K562 (cell line): ENCODE results near the gene TRDMT1. TPM values are rescaled to one million over a fixed set of nuclear protein-coding genes. Genes with fewer than 3 reads are reported as not detected.
A peak's percentile ranks its signal among the peaks of the same experiment; 100 is the strongest.

Source experiments
- ASH1L ChIP-seq: fragments of 450-650 bp; IDR thresholded peaks from 2 replicates; pipeline ENCODE4 v1.6.1; 2018; ENCODE audit warnings: borderline replicate concordance, mild to moderate bottlenecking, low read depth; ENCODE audit not compliant: partially characterized antibody
- ATF1 ChIP-seq, 2 experiments: fragments of 450-650 bp in 1 of 2; IDR thresholded peaks; 2 replicates each; pipeline ENCODE4 v1.6.1; 2016; ENCODE audit warnings: missing compliant biosample characterization in 1 of 2, missing genetic modification characterization in 1 of 2
- E2F5 ChIP-seq: sonication (generic); formaldehyde crosslinking; IDR thresholded peaks from 2 replicates; pipeline ENCODE4 v1.8.0; 2022; ENCODE audit warnings: mild to moderate bottlenecking, missing genetic modification reagents
- FUS ChIP-seq: fragments of 200-400 bp; formaldehyde crosslinking; optimal IDR thresholded peaks from 2 replicates; pipeline ENCODE3; 2017; ENCODE audit warnings: low read depth, low read length
- HDAC8 ChIP-seq: fragments of 450-650 bp; IDR thresholded peaks from 2 replicates; pipeline ENCODE4 v1.6.1; 2016; ENCODE audit warnings: mild to moderate bottlenecking, missing genetic modification characterization, moderate library complexity, missing compliant biosample characterization
- HNRNPH1 ChIP-seq: fragments of 200-400 bp; formaldehyde crosslinking; optimal IDR thresholded peaks from 2 replicates; pipeline ENCODE3; 2017; ENCODE audit warnings: low read depth, mild to moderate bottlenecking, low read length, moderate library complexity
- NCOA2 ChIP-seq, 2 experiments: fragments of 450-650 bp; IDR thresholded peaks; 2 replicates each; pipeline ENCODE4 v1.6.1; 2018; ENCODE audit warnings: mild to moderate bottlenecking in 2 of 2, moderate library complexity in 1 of 2; ENCODE audit not compliant: partially characterized antibody in 2 of 2
- NONO ChIP-seq, 2 experiments: fragments of 200-400 bp in 1 of 2; fragments of 450-650 bp in 1 of 2; formaldehyde crosslinking in 1 of 2; IDR thresholded peaks; 2 replicates each; pipeline ENCODE4 v1.6.1; 2017; ENCODE audit warnings: low read depth in 2 of 2, mild to moderate bottlenecking in 2 of 2, moderate library complexity in 2 of 2, low read length in 1 of 2
- PML ChIP-seq: IDR thresholded peaks from 2 replicates; pipeline ENCODE4 v1.6.1; 2012; ENCODE audit warnings: low read length, inconsistent platforms
- PPARD ChIP-seq: fragments of 250-450 bp; sonication (Bioruptor Pico); IDR thresholded peaks from 2 replicates; pipeline ENCODE4 v1.8.0; 2022; ENCODE audit warnings: inconsistent platforms, mild to moderate bottlenecking, moderate library complexity
- SIN3B ChIP-seq: fragments of 450-650 bp; IDR thresholded peaks from 2 replicates; pipeline ENCODE4 v1.6.1; 2017; ENCODE audit warnings: low read depth, mild to moderate bottlenecking, moderate library complexity
- SMARCA4 ChIP-seq: fragments of 450-650 bp; IDR thresholded peaks from 2 replicates; pipeline ENCODE4 v1.6.1; 2016
- SRSF3 ChIP-seq: fragments of 200-400 bp; formaldehyde crosslinking; IDR thresholded peaks from 2 replicates; pipeline ENCODE4 v1.6.1; 2016; ENCODE audit warnings: mild to moderate bottlenecking, low read length, moderate library complexity; ENCODE audit not compliant: insufficient read depth
- TAF1 ChIP-seq: IDR thresholded peaks from 2 replicates; pipeline ENCODE4 v1.6.1; 2011; ENCODE audit warnings: mild to moderate bottlenecking, low read length, moderate library complexity; ENCODE audit not compliant: insufficient read depth, control insufficient read depth, severe bottlenecking; ENCODE audit errors: extremely low read depth
- TCF7L2 ChIP-seq: fragments of 150-350 bp; IDR thresholded peaks from 2 replicates; pipeline ENCODE4 v1.6.1; 2016; ENCODE audit warnings: low read depth, mild to moderate bottlenecking, low read length, moderate library complexity
- TCFL5 ChIP-seq: fragments of 250-450 bp; sonication (Bioruptor Pico); conservative IDR thresholded peaks from 2 replicates; pipeline ENCODE4 v1.6.1; 2021; ENCODE audit warnings: mild to moderate bottlenecking, moderate library complexity, matching md5 sums
- ZBTB7A ChIP-seq: IDR thresholded peaks from 2 replicates; pipeline ENCODE4 v1.6.1; 2011; ENCODE audit warnings: low read depth, mild to moderate bottlenecking, low read length, moderate library complexity, borderline replicate concordance; ENCODE audit not compliant: control insufficient read depth
- ZFP36 ChIP-seq: fragments of 150-350 bp; IDR thresholded peaks from 2 replicates; pipeline ENCODE4 v1.6.1; 2018; ENCODE audit warnings: low read length, low read depth; ENCODE audit not compliant: partially characterized antibody
- ZNF232 ChIP-seq: sonication (generic); formaldehyde crosslinking; IDR thresholded peaks from 2 replicates; pipeline ENCODE4 v1.8.0; 2022; ENCODE audit warnings: mild to moderate bottlenecking, missing genetic modification reagents
- ZNF347 ChIP-seq: fragments of 450-650 bp; formaldehyde crosslinking; IDR thresholded peaks from 2 replicates; pipeline ENCODE4 v1.4.0; 2020; ENCODE audit warnings: low read depth, mild to moderate bottlenecking, moderate library complexity
- ZNF584 ChIP-seq: fragments of 200-800 bp; sonication (Bioruptor generic); IDR thresholded peaks from 2 replicates; pipeline ENCODE4 v1.6.1; 2016; ENCODE audit warnings: low read depth, mild to moderate bottlenecking, missing genetic modification characterization, missing compliant biosample characterization
- polyA plus RNA-seq, 8 experiments: library from polyadenylated mRNA; depleted of rRNA in 4 of 8; stranded (reverse) in 5 of 8; unstranded in 3 of 8; fragments of >200 nt; fragmentation: Nextera tagmentation in 2 of 8; fragmentation: Illumina TruSeq in 1 of 8; extraction: Ambion mirVana in 2 of 8; extraction: Trizol in 1 of 8; gene quantifications; 2 replicates each; pipeline versions ENCODE4 v1.2.1 to v1.2.3, GENCODE V29; 2011 to 2014; ENCODE audit warnings: inconsistent platforms in 1 of 8, missing spikeins in 1 of 8
- total RNA-seq, 7 experiments: library from RNA; depleted of rRNA in 6 of 7; stranded (reverse); fragments of >200 nt in 6 of 7; fragmentation: Illumina TruSeq in 2 of 7; extraction: Trizol in 2 of 7; gene quantifications; 2 replicates each; pipeline versions ENCODE4 v1.2.1 to v1.2.3, GENCODE V29; 2011 to 2021; ENCODE audit warnings: low replicate concordance in 1 of 7
- TF ChIP-seq, protein P1 (sequence below): sonication (generic); formaldehyde crosslinking; IDR thresholded peaks from 2 replicates; pipeline ENCODE4 v1.4.0; 2020; ENCODE audit warnings: mild to moderate bottlenecking, missing genetic modification reagents
- TF ChIP-seq, protein P2 (sequence below): fragments of 250-450 bp; sonication (Bioruptor Pico); IDR thresholded peaks from 2 replicates; pipeline ENCODE4 v1.5.0; 2021
- TF ChIP-seq, protein P3 (sequence below): fragments of 250-450 bp; sonication (Bioruptor Pico); IDR thresholded peaks from 2 replicates; pipeline ENCODE4 v1.6.1; 2021; ENCODE audit warnings: mild to moderate bottlenecking

Gene TRDMT1
- total and polyA plus RNA-seq, 9 of the 15 experiments (the other 6 are each of a cell fraction or from before 2014, with no cell fraction given): 5.4 to 12.6 (median 9.3) TPM

GRCh38 chr10:17216217-17216900 lies 14.9 kb upstream of the TRDMT1 start (continued):
- no peak for TF ChIP-seq PPARD (CRISPR knock-in tag)
- no peak for TF ChIP-seq ATF1 (CRISPR knock-in tag; IDR thresholded peaks at IDR 0.05)
- TF ChIP-seq ATF1 (tag; IDR thresholded peaks at IDR 0.05): peak; percentile 49
- no peak for TF ChIP-seq SIN3B
- peak; percentile 94 for TF ChIP-seq SMARCA4
- TF ChIP-seq TCF7L2: no peak
- TF ChIP-seq TAF1: no peak
- TF ChIP-seq HDAC8: 0 out of 2 replicates have a peak, but pooled peaks have one; percentile 29
- TF ChIP-seq NCOA2 (IDR thresholded peaks at IDR 0.05; ENCODE audit: partially characterized antibody in 2 of 2): no peak
- TF ChIP-seq E2F5 (CRISPR knock-in tag): no peak
- no peak for TF ChIP-seq NONO (IDR thresholded peaks at IDR 0.05; ENCODE audit: low read depth in 2 of 2, low read length in 1 of 2)
- TF ChIP-seq PML: no peak
- no peak for TF ChIP-seq FUS
- TF ChIP-seq ZFP36: no peak
- TF ChIP-seq TCFL5 (CRISPR knock-in tag): no peak; the same call in 1 of the 2 replicates
- no peak for TF ChIP-seq SRSF3
- no peak for TF ChIP-seq ZNF347 (CRISPR knock-in tag)
- TF ChIP-seq ZNF232 (CRISPR knock-in tag): no peak
- TF ChIP-seq ZNF584: peak; percentile 65; the same call in 1 of the 2 replicates
- TF ChIP-seq, protein P1, sequence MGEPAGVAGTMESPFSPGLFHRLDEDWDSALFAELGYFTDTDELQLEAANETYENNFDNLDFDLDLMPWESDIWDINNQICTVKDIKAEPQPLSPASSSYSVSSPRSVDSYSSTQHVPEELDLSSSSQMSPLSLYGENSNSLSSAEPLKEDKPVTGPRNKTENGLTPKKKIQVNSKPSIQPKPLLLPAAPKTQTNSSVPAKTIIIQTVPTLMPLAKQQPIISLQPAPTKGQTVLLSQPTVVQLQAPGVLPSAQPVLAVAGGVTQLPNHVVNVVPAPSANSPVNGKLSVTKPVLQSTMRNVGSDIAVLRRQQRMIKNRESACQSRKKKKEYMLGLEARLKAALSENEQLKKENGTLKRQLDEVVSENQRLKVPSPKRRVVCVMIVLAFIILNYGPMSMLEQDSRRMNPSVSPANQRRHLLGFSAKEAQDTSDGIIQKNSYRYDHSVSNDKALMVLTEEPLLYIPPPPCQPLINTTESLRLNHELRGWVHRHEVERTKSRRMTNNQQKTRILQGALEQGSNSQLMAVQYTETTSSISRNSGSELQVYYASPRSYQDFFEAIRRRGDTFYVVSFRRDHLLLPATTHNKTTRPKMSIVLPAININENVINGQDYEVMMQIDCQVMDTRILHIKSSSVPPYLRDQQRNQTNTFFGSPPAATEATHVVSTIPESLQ (CRISPR knock-in tag): no peak
- no peak for TF ChIP-seq ASH1L
- TF ChIP-seq, protein P2, sequence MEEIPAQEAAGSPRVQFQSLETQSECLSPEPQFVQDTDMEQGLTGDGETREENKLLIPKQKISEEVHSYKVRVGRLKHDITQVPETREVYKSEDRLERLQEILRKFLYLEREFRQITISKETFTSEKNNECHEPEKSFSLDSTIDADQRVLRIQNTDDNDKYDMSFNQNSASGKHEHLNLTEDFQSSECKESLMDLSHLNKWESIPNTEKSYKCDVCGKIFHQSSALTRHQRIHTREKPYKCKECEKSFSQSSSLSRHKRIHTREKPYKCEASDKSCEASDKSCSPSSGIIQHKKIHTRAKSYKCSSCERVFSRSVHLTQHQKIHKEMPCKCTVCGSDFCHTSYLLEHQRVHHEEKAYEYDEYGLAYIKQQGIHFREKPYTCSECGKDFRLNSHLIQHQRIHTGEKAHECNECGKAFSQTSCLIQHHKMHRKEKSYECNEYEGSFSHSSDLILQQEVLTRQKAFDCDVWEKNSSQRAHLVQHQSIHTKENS (CRISPR knock-in tag): no peak
- TF ChIP-seq, protein P3, sequence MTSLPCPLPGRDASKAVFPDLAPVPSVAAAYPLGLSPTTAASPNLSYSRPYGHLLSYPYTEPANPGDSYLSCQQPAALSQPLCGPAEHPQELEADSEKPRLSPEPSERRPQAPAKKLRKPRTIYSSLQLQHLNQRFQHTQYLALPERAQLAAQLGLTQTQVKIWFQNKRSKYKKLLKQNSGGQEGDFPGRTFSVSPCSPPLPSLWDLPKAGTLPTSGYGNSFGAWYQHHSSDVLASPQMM: no peak
- TF ChIP-seq HNRNPH1: no peak
- TF ChIP-seq ZBTB7A: no peak
